ENCODE results near the gene ULBP3.
"Not testable (repeated sequence)": the region's sequence is repeated elsewhere in the genome, so short reads cannot be mapped to it uniquely, and the experiment has no call there.

ULBP3 gene

GRCh38 chr6:150075034-150075421 is 6.1 kb upstream of the ULBP3 start:
- no peak for DNase-seq

GRCh38 chr6:150074396-150075033 is 5.6 kb upstream of the ULBP3 start:
- DNase-seq: not testable (repeated sequence)

- no peak for DNase-seq
Measured at GRCh38 chr6:150072201-150072600, 3.3 kb upstream of the ULBP3 start.

GRCh38 chr6:150070236-150070818 is 1.4 kb upstream of the ULBP3 start:
- DNase-seq: no peak

GRCh38 chr6:150069706-150070105 is 785 bp upstream of the ULBP3 start:
- DNase-seq: no peak

GRCh38 chr6:150068151-150068550 is 770 bp downstream of the ULBP3 start:
- no peak for DNase-seq

- DNase-seq: no peak
Measured at GRCh38 chr6:150065083-150065482, 3.8 kb downstream of the ULBP3 start.

- no peak for DNase-seq
Measured at GRCh38 chr6:150063640-150064039, 5.3 kb downstream of the ULBP3 start.

- not testable (repeated sequence) for DNase-seq
Measured at GRCh38 chr6:150059973-150060372, 8.9 kb downstream of the ULBP3 start.

- no peak for DNase-seq
Measured at GRCh38 chr6:150058986-150059385, 9.9 kb downstream of the ULBP3 start.

- DNase-seq: no peak
Measured at GRCh38 chr6:150058231-150058792, 10.6 kb downstream of the ULBP3 start.

GRCh38 chr6:150057501-150057951 is 11.4 kb downstream of the ULBP3 start:
- no peak for DNase-seq

- no peak for DNase-seq
Measured at GRCh38 chr6:150056916-150057315, 12.0 kb downstream of the ULBP3 start.

GRCh38 chr6:150056156-150056555 is 12.8 kb downstream of the ULBP3 start:
- no peak for DNase-seq

GRCh38 chr6:150055131-150055530 is 13.8 kb downstream of the ULBP3 start:
- no peak for DNase-seq

GRCh38 chr6:150053450-150053849 is 15.5 kb downstream of the ULBP3 start:
- no peak for DNase-seq

GRCh38 chr6:150050846-150051245 is 18.1 kb downstream of the ULBP3 start:
- DNase-seq: no peak

- no peak for DNase-seq
Measured at GRCh38 chr6:150048099-150048498, 20.8 kb downstream of the ULBP3 start.

- DNase-seq: no peak
Measured at GRCh38 chr6:150046943-150047342, 22.0 kb downstream of the ULBP3 start.

GRCh38 chr6:150044621-150045145 is 24.2 kb downstream of the ULBP3 start:
- DNase-seq: no peak

- DNase-seq: no peak
Measured at GRCh38 chr6:150043501-150044412, 25.2 kb downstream of the ULBP3 start.

- DNase-seq: no peak
Measured at GRCh38 chr6:150043096-150043495, 25.8 kb downstream of the ULBP3 start.

Measured in NCI-H1048 (cell line).